Prostate gland (tissue), 2 donors: ENCODE measurements around the gene MARS1.

Experiments used
- POLR2A ChIP-seq: fragments of 450-650 bp; IDR thresholded peaks from one replicate; pipeline ENCODE4 v1.6.1; 2016; ENCODE audit warnings: antibody characterized with exemption, mild to moderate bottlenecking
- POLR2AphosphoS5 ChIP-seq: sonication (generic); formaldehyde crosslinking; IDR thresholded peaks from one replicate; pipeline ENCODE4 v1.6.1; 2017; ENCODE audit warnings: antibody characterized with exemption
- TF ChIP-seq, protein P1 (sequence below), 4 experiments: fragments of 200-600 bp in 2 of 4; fragments of 450-650 bp in 2 of 4; sonication (generic) in 2 of 4; IDR thresholded peaks; 1 replicate in 3 of 4; 2 replicates in 1 of 4; pipeline ENCODE4 v1.5.1; 2016 to 2019; ENCODE audit warnings: antibody characterized with exemption in 4 of 4, mild to moderate bottlenecking in 2 of 4, moderate library complexity in 2 of 4

DNA sequence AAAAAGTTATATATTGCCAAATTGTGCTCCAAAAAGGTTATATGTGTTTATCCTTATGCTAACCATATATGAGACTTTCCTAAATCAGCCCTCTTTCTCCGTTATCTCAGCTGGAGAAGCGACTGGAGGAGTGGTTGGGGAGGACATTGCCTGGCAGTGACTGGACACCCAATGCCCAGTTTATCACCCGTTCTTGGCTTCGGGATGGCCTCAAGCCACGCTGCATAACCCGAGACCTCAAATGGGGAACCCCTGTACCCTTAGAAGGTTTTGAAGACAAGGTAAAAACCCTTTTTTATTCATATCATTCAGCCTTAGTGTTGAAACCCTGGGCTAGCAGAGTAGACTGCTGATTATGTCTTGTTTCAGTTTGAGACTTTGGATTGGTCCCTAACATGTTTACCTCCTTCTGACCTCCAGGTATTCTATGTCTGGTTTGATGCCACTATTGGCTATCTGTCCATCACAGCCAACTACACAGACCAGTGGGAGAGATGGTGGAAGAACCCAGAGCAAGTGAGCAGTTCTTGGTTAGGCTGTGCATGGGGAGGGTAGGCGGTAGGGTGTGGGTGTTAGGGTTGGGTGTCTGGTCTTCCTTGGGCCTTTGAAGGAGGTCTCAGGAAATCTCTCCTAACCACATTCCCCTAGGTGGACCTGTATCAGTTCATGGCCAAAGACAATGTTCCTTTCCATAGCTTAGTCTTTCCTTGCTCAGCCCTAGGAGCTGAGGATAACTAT, 23.9 kb downstream of the MARS1 start:
- TF ChIP-seq POLR2AphosphoS5 = no peak
- TF ChIP-seq, protein P1, sequence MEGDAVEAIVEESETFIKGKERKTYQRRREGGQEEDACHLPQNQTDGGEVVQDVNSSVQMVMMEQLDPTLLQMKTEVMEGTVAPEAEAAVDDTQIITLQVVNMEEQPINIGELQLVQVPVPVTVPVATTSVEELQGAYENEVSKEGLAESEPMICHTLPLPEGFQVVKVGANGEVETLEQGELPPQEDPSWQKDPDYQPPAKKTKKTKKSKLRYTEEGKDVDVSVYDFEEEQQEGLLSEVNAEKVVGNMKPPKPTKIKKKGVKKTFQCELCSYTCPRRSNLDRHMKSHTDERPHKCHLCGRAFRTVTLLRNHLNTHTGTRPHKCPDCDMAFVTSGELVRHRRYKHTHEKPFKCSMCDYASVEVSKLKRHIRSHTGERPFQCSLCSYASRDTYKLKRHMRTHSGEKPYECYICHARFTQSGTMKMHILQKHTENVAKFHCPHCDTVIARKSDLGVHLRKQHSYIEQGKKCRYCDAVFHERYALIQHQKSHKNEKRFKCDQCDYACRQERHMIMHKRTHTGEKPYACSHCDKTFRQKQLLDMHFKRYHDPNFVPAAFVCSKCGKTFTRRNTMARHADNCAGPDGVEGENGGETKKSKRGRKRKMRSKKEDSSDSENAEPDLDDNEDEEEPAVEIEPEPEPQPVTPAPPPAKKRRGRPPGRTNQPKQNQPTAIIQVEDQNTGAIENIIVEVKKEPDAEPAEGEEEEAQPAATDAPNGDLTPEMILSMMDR (IDR thresholded peaks at IDR 0.05) = no peak
- no peak for TF ChIP-seq POLR2A
